KMS-11 (cell line): Measurements from ENCODE around the gene GAREM1.

Experiments
- H2AFZ ChIP-seq: fragments of 200-600 bp; sonication (generic); 2 replicates; pipeline ENCODE4 v1.6.1; 2016; ENCODE audit warnings: antibody characterized with exemption, mixed run types, low read depth
- H3K27ac ChIP-seq: fragments of 200-600 bp; sonication (generic); 2 replicates; pipeline ENCODE4 v1.6.1; 2016; ENCODE audit warnings: mild to moderate bottlenecking, mixed run types
- H3K27me3 ChIP-seq: fragments of 200-600 bp; sonication (generic); 2 replicates; pipeline ENCODE4 v1.6.1; 2017; ENCODE audit warnings: mild to moderate bottlenecking, low read depth, mixed run types, moderate library complexity; ENCODE audit not compliant: insufficient read depth
- H3K36me3 ChIP-seq: fragments of 200-600 bp; sonication (generic); 2 replicates; pipeline ENCODE4 v1.6.1; 2017; ENCODE audit warnings: mild to moderate bottlenecking, mixed run types; ENCODE audit not compliant: insufficient read depth
- H3K4me1 ChIP-seq: fragments of 200-600 bp; sonication (generic); 2 replicates; pipeline ENCODE4 v1.6.1; 2016; ENCODE audit warnings: mild to moderate bottlenecking, low read depth, mixed run types; ENCODE audit not compliant: poor library complexity, severe bottlenecking
- H3K4me2 ChIP-seq: fragments of 200-600 bp; sonication (generic); 2 replicates; pipeline ENCODE4 v1.7.0; 2016; ENCODE audit warnings: mild to moderate bottlenecking, mixed run types
- H3K4me3 ChIP-seq: fragments of 200-600 bp; sonication (generic); IDR thresholded peaks from 2 replicates; pipeline ENCODE4 v1.6.1; 2017; ENCODE audit warnings: low read depth, low read length, mixed read lengths; ENCODE audit not compliant: insufficient read depth
- H3K79me2 ChIP-seq: fragments of 200-600 bp; sonication (generic); 2 replicates; pipeline ENCODE4 v1.6.1; 2016; ENCODE audit warnings: low read depth, mixed run types; ENCODE audit not compliant: insufficient read depth
- H3K9ac ChIP-seq: fragments of 200-600 bp; sonication (generic); 2 replicates; pipeline ENCODE4 v1.6.1; 2016; ENCODE audit warnings: mild to moderate bottlenecking, mixed run types
- H4K20me1 ChIP-seq: fragments of 200-600 bp; sonication (generic); 2 replicates; pipeline ENCODE4 v1.6.1; 2016; ENCODE audit warnings: mild to moderate bottlenecking, mixed run types; ENCODE audit not compliant: insufficient read depth
- TF ChIP-seq, protein P1 (sequence below): fragments of 200-600 bp; sonication (generic); conservative IDR thresholded peaks from 2 replicates; pipeline ENCODE4 v1.6.1; 2017; ENCODE audit warnings: low read depth, mild to moderate bottlenecking, antibody characterized with exemption, low read length, moderate library complexity, mixed read lengths

Gene GAREM1

DNA sequence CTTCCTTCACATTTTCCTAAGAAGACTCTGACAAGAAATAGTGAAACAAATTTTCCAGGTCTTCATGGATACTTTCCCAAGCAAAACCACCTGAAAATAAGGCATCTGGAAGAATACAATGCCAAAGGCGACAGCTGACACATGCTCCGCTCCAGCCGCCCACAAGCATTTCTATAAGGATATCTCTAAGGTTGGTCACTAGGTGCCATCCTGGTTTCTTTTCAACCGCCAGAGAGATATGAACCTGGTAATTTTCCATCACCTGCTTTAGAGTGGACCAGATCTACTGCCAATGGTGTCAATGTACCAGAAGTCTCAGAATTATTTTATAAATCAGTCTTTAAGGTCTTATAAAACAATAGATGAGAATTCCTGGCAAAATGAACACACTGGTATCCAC, 97.2 kb downstream of the GAREM1 start:
- TF ChIP-seq, protein P1, sequence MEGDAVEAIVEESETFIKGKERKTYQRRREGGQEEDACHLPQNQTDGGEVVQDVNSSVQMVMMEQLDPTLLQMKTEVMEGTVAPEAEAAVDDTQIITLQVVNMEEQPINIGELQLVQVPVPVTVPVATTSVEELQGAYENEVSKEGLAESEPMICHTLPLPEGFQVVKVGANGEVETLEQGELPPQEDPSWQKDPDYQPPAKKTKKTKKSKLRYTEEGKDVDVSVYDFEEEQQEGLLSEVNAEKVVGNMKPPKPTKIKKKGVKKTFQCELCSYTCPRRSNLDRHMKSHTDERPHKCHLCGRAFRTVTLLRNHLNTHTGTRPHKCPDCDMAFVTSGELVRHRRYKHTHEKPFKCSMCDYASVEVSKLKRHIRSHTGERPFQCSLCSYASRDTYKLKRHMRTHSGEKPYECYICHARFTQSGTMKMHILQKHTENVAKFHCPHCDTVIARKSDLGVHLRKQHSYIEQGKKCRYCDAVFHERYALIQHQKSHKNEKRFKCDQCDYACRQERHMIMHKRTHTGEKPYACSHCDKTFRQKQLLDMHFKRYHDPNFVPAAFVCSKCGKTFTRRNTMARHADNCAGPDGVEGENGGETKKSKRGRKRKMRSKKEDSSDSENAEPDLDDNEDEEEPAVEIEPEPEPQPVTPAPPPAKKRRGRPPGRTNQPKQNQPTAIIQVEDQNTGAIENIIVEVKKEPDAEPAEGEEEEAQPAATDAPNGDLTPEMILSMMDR: no peak
- no peak overlapping the region for H2AFZ ChIP-seq
- H3K36me3 ChIP-seq: no peaks in the 10 kb centered on the region
- H3K4me2 ChIP-seq: no peak overlapping the region
- no peaks in the 10 kb centered on the region for H3K79me2 ChIP-seq
- no peaks in the 10 kb centered on the region for H4K20me1 ChIP-seq
- H3K4me1 ChIP-seq: no peaks in the 10 kb centered on the region
- H3K9ac ChIP-seq: no peak overlapping the region
- H3K27me3 ChIP-seq: no peaks in the 10 kb centered on the region
- no peak overlapping the region for H3K4me3 ChIP-seq
- no peak overlapping the region for H3K27ac ChIP-seq

DNA sequence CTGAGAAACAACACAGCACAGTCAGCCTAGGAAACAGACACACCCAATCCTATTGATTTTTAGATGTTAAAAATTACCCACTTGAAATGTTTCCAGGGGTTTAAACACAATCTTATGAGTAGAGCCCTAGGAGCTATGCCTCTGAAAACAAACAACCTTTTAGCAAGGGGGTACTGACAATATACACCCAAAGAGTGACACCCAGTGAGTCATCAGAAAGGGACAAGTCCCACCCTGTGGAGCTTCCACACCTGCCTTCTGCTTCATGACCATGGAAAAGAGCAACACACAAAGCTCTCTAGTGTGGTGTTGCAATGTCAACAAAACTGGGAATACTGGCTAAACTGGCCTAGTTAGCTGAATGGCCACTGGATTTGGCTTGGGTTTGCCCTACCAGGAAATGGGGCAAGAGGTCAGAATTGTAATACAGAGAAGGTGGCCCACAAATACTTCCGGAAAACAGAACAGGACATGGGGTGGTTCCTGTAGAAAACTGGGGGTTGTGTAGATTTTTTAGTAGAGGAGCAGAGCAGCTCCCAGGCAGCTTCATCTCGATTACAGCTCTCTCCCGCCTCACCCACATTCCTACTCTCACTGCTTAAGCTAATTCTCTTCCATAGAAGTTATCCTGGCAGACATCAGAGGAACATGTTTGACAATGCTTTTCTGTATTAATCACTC, 98.2 kb downstream of the GAREM1 start:
- Histone ChIP-seq H2AFZ (no peak overlapping the region), H3K27ac (no peak overlapping the region), H3K4me1 (no peaks in the 10 kb centered on the region), H3K9ac (no peak overlapping the region), H4K20me1 (no peaks in the 10 kb centered on the region), H3K36me3 (no peaks in the 10 kb centered on the region), H3K79me2 (no peaks in the 10 kb centered on the region), H3K27me3 (no peaks in the 10 kb centered on the region), H3K4me2 (no peak overlapping the region), H3K4me3 (no peak overlapping the region)
- TF ChIP-seq, protein P1: no peak

DNA sequence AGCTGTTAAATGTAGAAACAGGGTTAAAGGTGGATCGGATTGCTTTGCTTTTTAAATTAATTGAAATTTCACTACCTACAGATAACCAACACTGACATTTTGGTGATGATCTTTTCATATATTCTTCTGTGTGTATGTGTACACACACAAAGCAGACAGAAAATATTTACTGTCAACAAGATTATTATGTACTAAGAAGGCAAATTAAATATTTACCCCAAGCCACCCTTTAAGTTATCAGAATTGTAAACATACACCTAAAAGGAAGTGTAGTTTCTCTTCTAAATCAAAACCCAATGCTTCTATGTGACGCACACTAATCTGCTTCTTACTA, 98.7 kb downstream of the GAREM1 start:
- H3K36me3 ChIP-seq: no peaks in the 10 kb centered on the region
- H2AFZ ChIP-seq: no peak overlapping the region
- TF ChIP-seq, protein P1: no peak
- no peaks in the 10 kb centered on the region for H3K79me2 ChIP-seq
- H3K9ac ChIP-seq: no peak overlapping the region
- no peak overlapping the region for H3K4me3 ChIP-seq
- H3K27me3 ChIP-seq: no peaks in the 10 kb centered on the region
- H3K27ac ChIP-seq: no peak overlapping the region
- no peak overlapping the region for H3K4me2 ChIP-seq
- H4K20me1 ChIP-seq: no peaks in the 10 kb centered on the region
- H3K4me1 ChIP-seq: no peaks in the 10 kb centered on the region

DNA sequence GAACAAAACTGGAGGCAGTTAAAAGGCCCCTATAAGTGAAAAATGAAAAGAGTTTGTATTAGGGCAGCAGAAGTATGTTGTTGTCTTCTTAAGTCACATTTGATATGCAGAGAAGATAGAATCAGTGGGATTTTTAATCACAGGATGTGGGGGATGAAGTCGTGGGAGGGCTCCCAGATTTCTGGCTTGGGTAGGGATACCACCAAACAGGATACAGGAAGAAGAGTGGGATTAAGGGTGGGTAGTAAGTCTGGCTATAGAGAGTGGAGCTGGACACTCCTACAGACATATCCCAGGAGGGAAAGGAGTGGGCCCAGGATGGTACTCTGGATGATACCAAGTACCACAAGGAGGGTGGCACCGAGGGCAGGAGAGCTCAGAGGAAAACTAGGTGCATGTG, 99.3 kb downstream of the GAREM1 start:
- Histone ChIP-seq H3K9ac (no peak overlapping the region), H3K36me3 (no peaks in the 10 kb centered on the region), H3K79me2 (no peaks in the 10 kb centered on the region), H3K27me3 (no peaks in the 10 kb centered on the region), H3K27ac (no peak overlapping the region), H3K4me2 (no peak overlapping the region), H3K4me3 (no peak overlapping the region), H2AFZ (no peak overlapping the region), H4K20me1 (no peaks in the 10 kb centered on the region), H3K4me1 (no peaks in the 10 kb centered on the region)
- TF ChIP-seq, protein P1: no peak
